ENCODE results near the gene SSU72.

SSU72 gene

GRCh38 chr1:1574721-1575537 lies at the start of gene SSU72:
SSU72 (minus strand) TSS chr1:1574863; CDS start chr1:1574557, 306 bp downstream.
- no peaks in the 10 kb centered on the region for H3K9me3 ChIP-seq (ENCODE audit: control insufficient read depth in 2 of 2, low read length in 2 of 2)
- peaks cover 14 to 19% of the 10 kb centered on the region in 2 donors for H3K4me1 ChIP-seq (ENCODE audit: control insufficient read depth in 2 of 2, insufficient read depth in 2 of 2, low read length in 2 of 2)
- H3K9ac ChIP-seq (ENCODE audit: low read depth in 1 of 2, low read length in 2 of 2), result peak within 1 kb of the TSS; percentile 99 to 100

GRCh38 chr1:1623631-1624442 lies 49.2 kb upstream of the SSU72 start:
- Histone ChIP-seq H3K4me3 (ENCODE audit: low read length in 2 of 2) (no peak overlapping the region), H3K27ac (ENCODE audit: low read depth in 2 of 2, low read length in 2 of 2) (no peak overlapping the region), H3K4me1 (ENCODE audit: control insufficient read depth in 2 of 2, insufficient read depth in 2 of 2, low read length in 2 of 2) (peaks cover 8 to 11% of the 10 kb centered on the region in 2 donors), H3K9me3 (ENCODE audit: control insufficient read depth in 2 of 2, low read length in 2 of 2) (no peaks in the 10 kb centered on the region), H3K36me3 (ENCODE audit: control insufficient read depth in 2 of 2, insufficient read depth in 2 of 2, low read length in 2 of 2) (no peaks in the 10 kb centered on the region), H3K9ac (ENCODE audit: low read depth in 1 of 2, low read length in 2 of 2) (no peak overlapping the region), H3K27me3 (ENCODE audit: control insufficient read depth in 2 of 2, insufficient read depth in 2 of 2, low read length in 2 of 2) (no peaks in the 10 kb centered on the region)

More at GRCh38 chr1:1574721-1575537, at the start of gene SSU72:
- H3K36me3 ChIP-seq (ENCODE audit: control insufficient read depth in 2 of 2, insufficient read depth in 2 of 2, low read length in 2 of 2), result peaks cover 7 to 8% of the 10 kb centered on the region in 2 donors
- H3K4me3 ChIP-seq (ENCODE audit: low read length in 2 of 2), result peak within 1 kb of the TSS; percentile 94 to 99
- H3K27ac ChIP-seq (ENCODE audit: low read depth in 2 of 2, low read length in 2 of 2), result peak within 1 kb of the TSS; percentile 99
- H3K27me3 ChIP-seq (ENCODE audit: control insufficient read depth in 2 of 2, insufficient read depth in 2 of 2, low read length in 2 of 2), result no peaks in the 10 kb centered on the region

- H3K9me3 ChIP-seq (ENCODE audit: control insufficient read depth in 2 of 2, low read length in 2 of 2), result no peaks in the 10 kb centered on the region
- H3K27ac ChIP-seq (ENCODE audit: low read depth in 2 of 2, low read length in 2 of 2), result no peak overlapping the region
- H3K36me3 ChIP-seq (ENCODE audit: control insufficient read depth in 2 of 2, insufficient read depth in 2 of 2, low read length in 2 of 2), result no peaks in the 10 kb centered on the region
- no peaks in the 10 kb centered on the region for H3K27me3 ChIP-seq (ENCODE audit: control insufficient read depth in 2 of 2, insufficient read depth in 2 of 2, low read length in 2 of 2)
- H3K4me3 ChIP-seq (ENCODE audit: low read length in 2 of 2), result no peak overlapping the region
- H3K9ac ChIP-seq (ENCODE audit: low read depth in 1 of 2, low read length in 2 of 2), result no peak overlapping the region
- peaks cover 8 to 11% of the 10 kb centered on the region in 2 donors for H3K4me1 ChIP-seq (ENCODE audit: control insufficient read depth in 2 of 2, insufficient read depth in 2 of 2, low read length in 2 of 2)
Measured at GRCh38 chr1:1623181-1623630, 48.5 kb upstream of the SSU72 start.

- H3K27ac ChIP-seq (ENCODE audit: low read depth in 2 of 2, low read length in 2 of 2), result no peak overlapping the region
- peaks cover 7 to 9% of the 10 kb centered on the region in 2 donors for H3K4me1 ChIP-seq (ENCODE audit: control insufficient read depth in 2 of 2, insufficient read depth in 2 of 2, low read length in 2 of 2)
Measured at GRCh38 chr1:1622788-1623094, 48.1 kb upstream of the SSU72 start.

GRCh38 chr1:1622010-1622787 lies 47.5 kb upstream of the SSU72 start:
- H3K27me3 ChIP-seq (ENCODE audit: control insufficient read depth in 2 of 2, insufficient read depth in 2 of 2, low read length in 2 of 2), result no peaks in the 10 kb centered on the region
- no peaks in the 10 kb centered on the region for H3K9me3 ChIP-seq (ENCODE audit: control insufficient read depth in 2 of 2, low read length in 2 of 2)
- peaks cover 4% of the 10 kb centered on the region in 2 donors for H3K36me3 ChIP-seq (ENCODE audit: control insufficient read depth in 2 of 2, insufficient read depth in 2 of 2, low read length in 2 of 2)
- no peak overlapping the region for H3K4me3 ChIP-seq (ENCODE audit: low read length in 2 of 2)
- H3K9ac ChIP-seq (ENCODE audit: low read depth in 1 of 2, low read length in 2 of 2), result no peak overlapping the region
- H3K4me1 ChIP-seq (ENCODE audit: control insufficient read depth in 2 of 2, insufficient read depth in 2 of 2, low read length in 2 of 2), result peaks cover 5 to 6% of the 10 kb centered on the region in 2 donors
- H3K27ac ChIP-seq (ENCODE audit: low read depth in 2 of 2, low read length in 2 of 2), result no peak overlapping the region

More at GRCh38 chr1:1622788-1623094, 48.1 kb upstream of the SSU72 start:
- no peaks in the 10 kb centered on the region for H3K27me3 ChIP-seq (ENCODE audit: control insufficient read depth in 2 of 2, insufficient read depth in 2 of 2, low read length in 2 of 2)
- H3K9ac ChIP-seq (ENCODE audit: low read depth in 1 of 2, low read length in 2 of 2), result no peak overlapping the region
- H3K4me3 ChIP-seq (ENCODE audit: low read length in 2 of 2), result no peak overlapping the region
- H3K9me3 ChIP-seq (ENCODE audit: control insufficient read depth in 2 of 2, low read length in 2 of 2), result no peaks in the 10 kb centered on the region
- H3K36me3 ChIP-seq (ENCODE audit: control insufficient read depth in 2 of 2, insufficient read depth in 2 of 2, low read length in 2 of 2), result peaks cover 2% of the 10 kb centered on the region in 2 donors

GRCh38 chr1:1621173-1622009 lies 46.7 kb upstream of the SSU72 start:
- Histone ChIP-seq H3K27me3 (ENCODE audit: control insufficient read depth in 2 of 2, insufficient read depth in 2 of 2, low read length in 2 of 2) (no peaks in the 10 kb centered on the region), H3K36me3 (ENCODE audit: control insufficient read depth in 2 of 2, insufficient read depth in 2 of 2, low read length in 2 of 2) (peaks cover 4% of the 10 kb centered on the region in 2 donors), H3K9ac (ENCODE audit: low read depth in 1 of 2, low read length in 2 of 2) (no peak overlapping the region), H3K4me3 (ENCODE audit: low read length in 2 of 2) (no peak overlapping the region), H3K9me3 (ENCODE audit: control insufficient read depth in 2 of 2, low read length in 2 of 2) (no peaks in the 10 kb centered on the region), H3K4me1 (ENCODE audit: control insufficient read depth in 2 of 2, insufficient read depth in 2 of 2, low read length in 2 of 2) (peaks cover 7 to 9% of the 10 kb centered on the region in 2 donors), H3K27ac (ENCODE audit: low read depth in 2 of 2, low read length in 2 of 2) (no peak overlapping the region)

GRCh38 chr1:1620433-1621139 lies 45.9 kb upstream of the SSU72 start:
- H3K4me1 ChIP-seq (ENCODE audit: control insufficient read depth in 2 of 2, insufficient read depth in 2 of 2, low read length in 2 of 2), result peaks cover 8 to 11% of the 10 kb centered on the region in 2 donors
- peaks cover 4% of the 10 kb centered on the region in 2 donors for H3K36me3 ChIP-seq (ENCODE audit: control insufficient read depth in 2 of 2, insufficient read depth in 2 of 2, low read length in 2 of 2)
- H3K27ac ChIP-seq (ENCODE audit: low read depth in 2 of 2, low read length in 2 of 2), result no peak overlapping the region
- H3K27me3 ChIP-seq (ENCODE audit: control insufficient read depth in 2 of 2, insufficient read depth in 2 of 2, low read length in 2 of 2), result no peaks in the 10 kb centered on the region
- no peak overlapping the region for H3K4me3 ChIP-seq (ENCODE audit: low read length in 2 of 2)
- no peak overlapping the region for H3K9ac ChIP-seq (ENCODE audit: low read depth in 1 of 2, low read length in 2 of 2)
- no peaks in the 10 kb centered on the region for H3K9me3 ChIP-seq (ENCODE audit: control insufficient read depth in 2 of 2, low read length in 2 of 2)

- no peak overlapping the region for H3K9ac ChIP-seq (ENCODE audit: low read depth in 1 of 2, low read length in 2 of 2)
- H3K27me3 ChIP-seq (ENCODE audit: control insufficient read depth in 2 of 2, insufficient read depth in 2 of 2, low read length in 2 of 2), result no peaks in the 10 kb centered on the region
- peaks cover 9 to 11% of the 10 kb centered on the region in 2 donors for H3K4me1 ChIP-seq (ENCODE audit: control insufficient read depth in 2 of 2, insufficient read depth in 2 of 2, low read length in 2 of 2)
- H3K9me3 ChIP-seq (ENCODE audit: control insufficient read depth in 2 of 2, low read length in 2 of 2), result no peaks in the 10 kb centered on the region
- H3K36me3 ChIP-seq (ENCODE audit: control insufficient read depth in 2 of 2, insufficient read depth in 2 of 2, low read length in 2 of 2), result peaks cover 4% of the 10 kb centered on the region in 2 donors
- H3K4me3 ChIP-seq (ENCODE audit: low read length in 2 of 2), result no peak overlapping the region
- H3K27ac ChIP-seq (ENCODE audit: low read depth in 2 of 2, low read length in 2 of 2), result no peak overlapping the region
Measured at GRCh38 chr1:1619917-1620361, 45.3 kb upstream of the SSU72 start.
